ENCODE measurements around the gene ZNF48.
"Not testable (repeated sequence)": the region's sequence is repeated elsewhere in the genome, so short reads cannot be mapped to it uniquely, and the experiment has no call there.

Gene ZNF48

GRCh38 chr16:30381291-30382041 lies 13.8 kb upstream of the ZNF48 start:
- TF ChIP-seq CTCF (IDR thresholded peaks at IDR 0.05; ENCODE audit: low read depth, low read length) = no peak
- no peaks in the 10 kb centered on the region for H3K9me3 ChIP-seq
- H3K4me1 ChIP-seq = peaks cover 8% of the 10 kb centered on the region; the same call in 1 of the 2 replicates
- no peaks in the 10 kb centered on the region for H3K36me3 ChIP-seq
- DNase-seq = peak; percentile 47
- H3K27me3 ChIP-seq = no peaks in the 10 kb centered on the region
- H3K4me3 ChIP-seq (ENCODE audit: low read depth, low read length) = no peak overlapping the region

DNA sequence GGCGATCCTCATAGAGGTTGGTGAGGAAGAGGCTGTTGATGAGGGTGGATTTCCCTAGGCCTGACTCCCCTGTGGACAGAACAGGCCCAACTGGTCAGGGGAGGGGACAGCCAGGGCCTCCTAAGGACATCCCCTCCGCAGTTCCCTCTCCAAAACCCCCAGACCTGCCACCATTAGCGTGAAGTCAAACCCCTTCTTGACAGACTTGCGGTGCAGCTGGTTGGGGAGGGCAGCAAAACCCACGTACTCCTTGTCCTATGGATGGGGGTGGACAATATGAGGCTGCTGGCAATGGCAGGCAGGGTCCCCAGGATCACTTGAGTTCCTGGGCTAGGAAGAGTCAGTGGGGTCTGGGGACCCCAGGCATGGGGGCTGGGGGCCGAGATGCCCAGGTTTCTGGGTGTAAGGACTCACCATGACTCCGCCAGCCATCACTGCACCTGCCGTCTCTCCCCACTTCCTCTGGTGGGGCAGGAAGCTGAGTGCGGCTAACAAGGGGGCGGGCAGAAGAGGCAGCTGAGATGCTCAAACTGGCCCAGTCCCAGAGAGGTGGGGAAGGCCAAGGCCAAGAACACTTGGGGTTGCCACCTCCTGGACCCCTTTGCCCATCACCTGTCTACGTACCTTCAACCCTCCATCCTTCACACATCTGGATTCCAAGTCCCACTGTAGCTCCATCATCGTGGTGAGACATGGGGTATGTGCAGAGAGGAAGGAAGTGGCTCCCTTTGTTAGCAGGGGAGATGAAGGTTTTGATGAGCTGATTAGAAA lies 12.9 kb upstream of the ZNF48 start, which contains the start of gene SEPTIN1:
SEPTIN1 (minus strand) TSS at position 451 of the 771 bp plus-strand sequence; CDS start at position 432, 19 bp downstream.
- Histone ChIP-seq H3K4me1 (peaks cover 6% of the 10 kb centered on the region; the same call in 1 of the 2 replicates), H3K27me3 (no peaks in the 10 kb centered on the region), H3K36me3 (no peaks in the 10 kb centered on the region), H3K9me3 (no peaks in the 10 kb centered on the region), H3K4me3 (ENCODE audit: low read depth, low read length) (no peak within 1 kb of the TSS)
- no peak for TF ChIP-seq CTCF (IDR thresholded peaks at IDR 0.05; ENCODE audit: low read depth, low read length)
- DNase-seq = no peak

GRCh38 chr16:30383521-30383920 lies 11.7 kb upstream of the ZNF48 start:
- no peak for TF ChIP-seq CTCF (IDR thresholded peaks at IDR 0.05; ENCODE audit: low read depth, low read length)
- H3K4me3 ChIP-seq (ENCODE audit: low read depth, low read length) = no peak overlapping the region

GRCh38 chr16:30394592-30395154 lies 547 bp upstream of the ZNF48 start:
- Histone ChIP-seq H3K9me3 (no peaks in the 10 kb centered on the region), H3K4me1 (peaks cover 12% of the 10 kb centered on the region), H3K4me3 (ENCODE audit: low read depth, low read length) (peak overlapping the region; percentile 90), H3K27me3 (no peaks in the 10 kb centered on the region), H3K36me3 (peaks cover 25% of the 10 kb centered on the region)
- TF ChIP-seq CTCF (IDR thresholded peaks at IDR 0.05; ENCODE audit: low read depth, low read length) = no peak
- DNase-seq = no peak

More at GRCh38 chr16:30383521-30383920, 11.7 kb upstream of the ZNF48 start:
- Histone ChIP-seq H3K36me3 (no peaks in the 10 kb centered on the region), H3K27me3 (no peaks in the 10 kb centered on the region), H3K9me3 (no peaks in the 10 kb centered on the region), H3K4me1 (peaks cover 5% of the 10 kb centered on the region; the same call in 1 of the 2 replicates)
- DNase-seq = no peak

DNA sequence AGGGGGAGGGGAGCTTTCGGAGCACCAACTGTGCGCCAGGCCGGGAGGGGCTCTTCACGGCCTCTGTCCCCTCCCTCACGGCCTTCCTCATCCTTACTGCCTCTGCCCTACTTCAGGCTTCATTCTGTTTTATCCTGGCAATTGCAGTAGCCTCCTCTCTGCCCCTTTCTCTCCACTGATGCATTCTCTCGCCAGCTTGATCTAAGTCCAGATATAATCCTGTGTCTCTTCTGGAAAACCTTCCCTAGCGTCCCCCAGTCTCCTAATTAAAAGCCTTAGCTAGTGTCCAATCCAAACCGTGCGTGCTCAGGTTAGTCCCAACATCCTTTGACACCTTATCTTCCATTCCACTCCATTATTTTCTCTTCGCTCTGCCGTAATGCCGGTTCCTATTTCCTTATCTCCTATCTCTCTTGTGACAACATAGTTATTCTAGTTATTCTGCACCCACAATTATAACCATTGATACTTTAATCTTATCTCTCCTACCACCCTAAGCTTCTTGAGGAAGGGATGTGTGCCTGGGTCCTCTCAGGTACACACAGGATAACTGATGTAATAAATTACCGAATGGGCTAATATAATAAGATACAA lies 869 bp downstream of the ZNF48 start:
- no peaks in the 10 kb centered on the region for H3K9me3 ChIP-seq
- no peak for DNase-seq
- peaks cover 25% of the 10 kb centered on the region for H3K36me3 ChIP-seq
- H3K4me3 ChIP-seq (ENCODE audit: low read depth, low read length) = peak overlapping the region; percentile 90
- no peaks in the 10 kb centered on the region for H3K27me3 ChIP-seq
- peaks cover 12% of the 10 kb centered on the region for H3K4me1 ChIP-seq
- no peak for TF ChIP-seq CTCF (IDR thresholded peaks at IDR 0.05; ENCODE audit: low read depth, low read length)

DNA sequence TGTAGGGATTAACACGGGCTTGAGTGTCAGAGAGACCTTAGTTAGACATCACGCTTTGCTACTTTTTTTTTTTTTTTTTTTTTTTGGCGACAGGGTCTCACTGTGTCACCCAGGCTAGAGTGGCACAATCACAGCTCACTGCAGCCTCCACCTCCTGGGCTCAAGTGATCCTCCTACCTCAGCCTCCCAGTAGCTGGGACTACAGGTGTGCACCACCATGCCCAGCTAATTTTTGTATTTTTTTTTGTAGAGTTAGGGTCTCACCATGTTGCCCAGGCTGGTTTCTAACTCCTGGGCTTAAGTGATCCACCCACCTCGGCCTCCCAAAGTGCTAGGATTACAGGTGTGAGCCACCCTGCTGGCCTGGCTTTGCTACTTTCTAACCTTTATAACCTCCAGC lies 1.4 kb downstream of the ZNF48 start:
- Histone ChIP-seq H3K4me1 (peaks cover 12% of the 10 kb centered on the region), H3K36me3 (peaks cover 25% of the 10 kb centered on the region), H3K4me3 (ENCODE audit: low read depth, low read length) (peak overlapping the region; percentile 90)
- not testable (repeated sequence) for H3K9me3 ChIP-seq, H3K27me3 ChIP-seq, DNase-seq
